ENCODE measurements around the gene SHC4. TPM values are rescaled to one million over a fixed set of nuclear protein-coding genes. Genes with fewer than 3 reads are reported as not detected.

SHC4 gene
- polyA plus RNA-seq, 1 donor (not counting 4 experiments of a cell fraction or from before 2014, with no cell fraction given), result 0.94 TPM

GRCh38 chr15:48866141-48866563, 97.6 kb downstream of the SHC4 start:
- Histone ChIP-seq H3K4me1 (ENCODE audit: control insufficient read depth, extremely low read depth, insufficient read depth, low read length) (peaks cover 15% of the 10 kb centered on the region), H3K9ac (ENCODE audit: control insufficient read depth, extremely low read depth, insufficient read depth, low read length) (no peak overlapping the region), H3K27ac (ENCODE audit: control insufficient read depth, insufficient read depth, low read length) (no peak overlapping the region), H3K9me1 (ENCODE audit: control insufficient read depth, extremely low read depth, insufficient read depth, low read length) (no peaks in the 10 kb centered on the region), H3K4me3 (ENCODE audit: control insufficient read depth in 2 of 3, extremely low read depth in 1 of 3, insufficient read depth in 2 of 3, low read depth in 1 of 3, low read length in 3 of 3) (no peak overlapping the region), H2AFZ (ENCODE audit: control insufficient read depth, low read length) (no peak overlapping the region), H3K9me3 (ENCODE audit: control insufficient read depth, low read depth, low read length) (no peaks in the 10 kb centered on the region), H3K36me3 (ENCODE audit: control insufficient read depth in 2 of 2, extremely low read depth in 1 of 2, insufficient read depth in 2 of 2, low read length in 2 of 2) (no peaks in the 10 kb centered on the region), H3K27me3 (ENCODE audit: control insufficient read depth, extremely low read depth, insufficient read depth, low read length) (no peaks in the 10 kb centered on the region), H3K79me2 (ENCODE audit: control insufficient read depth, insufficient read depth, low read length) (no peaks in the 10 kb centered on the region), H4K20me1 (ENCODE audit: control insufficient read depth, extremely low read depth, insufficient read depth, low read length) (no peaks in the 10 kb centered on the region), H3K4me2 (ENCODE audit: control insufficient read depth, extremely low read depth, insufficient read depth, low read depth, low read length) (no peak overlapping the region)
- dilution Hi-C loops (cut with MboI; ENCODE audit: extremely low pct_ligation_motif_present, low sequenced_read_pairs), result no loop called here
- DNase-seq (ENCODE audit: low read depth, low spot score), result no peak
- TF ChIP-seq EZH2 (IDR thresholded peaks at IDR 0.05; ENCODE audit: low read length), result no peak
- TF ChIP-seq, protein P1, sequence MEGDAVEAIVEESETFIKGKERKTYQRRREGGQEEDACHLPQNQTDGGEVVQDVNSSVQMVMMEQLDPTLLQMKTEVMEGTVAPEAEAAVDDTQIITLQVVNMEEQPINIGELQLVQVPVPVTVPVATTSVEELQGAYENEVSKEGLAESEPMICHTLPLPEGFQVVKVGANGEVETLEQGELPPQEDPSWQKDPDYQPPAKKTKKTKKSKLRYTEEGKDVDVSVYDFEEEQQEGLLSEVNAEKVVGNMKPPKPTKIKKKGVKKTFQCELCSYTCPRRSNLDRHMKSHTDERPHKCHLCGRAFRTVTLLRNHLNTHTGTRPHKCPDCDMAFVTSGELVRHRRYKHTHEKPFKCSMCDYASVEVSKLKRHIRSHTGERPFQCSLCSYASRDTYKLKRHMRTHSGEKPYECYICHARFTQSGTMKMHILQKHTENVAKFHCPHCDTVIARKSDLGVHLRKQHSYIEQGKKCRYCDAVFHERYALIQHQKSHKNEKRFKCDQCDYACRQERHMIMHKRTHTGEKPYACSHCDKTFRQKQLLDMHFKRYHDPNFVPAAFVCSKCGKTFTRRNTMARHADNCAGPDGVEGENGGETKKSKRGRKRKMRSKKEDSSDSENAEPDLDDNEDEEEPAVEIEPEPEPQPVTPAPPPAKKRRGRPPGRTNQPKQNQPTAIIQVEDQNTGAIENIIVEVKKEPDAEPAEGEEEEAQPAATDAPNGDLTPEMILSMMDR (optimal IDR thresholded peaks at IDR 0.05 in 1 of 3, IDR thresholded peaks at IDR 0.05 in 1 of 3, conservative IDR thresholded peaks at IDR 0.05 in 1 of 3; ENCODE audit: extremely low read depth in 1 of 3, insufficient read depth in 2 of 3, low read length in 3 of 3), result no peak
- FAIRE-seq, result no peak

GRCh38 chr15:48865370-48866079, 98.2 kb downstream of the SHC4 start:
- no peak overlapping the region for H3K4me3 ChIP-seq (ENCODE audit: control insufficient read depth in 2 of 3, extremely low read depth in 1 of 3, insufficient read depth in 2 of 3, low read depth in 1 of 3, low read length in 3 of 3)
- H4K20me1 ChIP-seq (ENCODE audit: control insufficient read depth, extremely low read depth, insufficient read depth, low read length), result no peaks in the 10 kb centered on the region
- H3K4me2 ChIP-seq (ENCODE audit: control insufficient read depth, extremely low read depth, insufficient read depth, low read depth, low read length), result no peak overlapping the region
- no peaks in the 10 kb centered on the region for H3K36me3 ChIP-seq (ENCODE audit: control insufficient read depth in 2 of 2, extremely low read depth in 1 of 2, insufficient read depth in 2 of 2, low read length in 2 of 2)
- no peak overlapping the region for H2AFZ ChIP-seq (ENCODE audit: control insufficient read depth, low read length)
- H3K27me3 ChIP-seq (ENCODE audit: control insufficient read depth, extremely low read depth, insufficient read depth, low read length), result no peaks in the 10 kb centered on the region
- TF ChIP-seq EZH2 (IDR thresholded peaks at IDR 0.05; ENCODE audit: low read length), result no peak
- TF ChIP-seq, protein P1 (optimal IDR thresholded peaks at IDR 0.05 in 1 of 3, IDR thresholded peaks at IDR 0.05 in 1 of 3, conservative IDR thresholded peaks at IDR 0.05 in 1 of 3; ENCODE audit: extremely low read depth in 1 of 3, insufficient read depth in 2 of 3, low read length in 3 of 3), result no peak
- H3K9me3 ChIP-seq (ENCODE audit: control insufficient read depth, low read depth, low read length), result no peaks in the 10 kb centered on the region
- H3K4me1 ChIP-seq (ENCODE audit: control insufficient read depth, extremely low read depth, insufficient read depth, low read length), result peaks cover 15% of the 10 kb centered on the region
- dilution Hi-C loops (cut with MboI; ENCODE audit: extremely low pct_ligation_motif_present, low sequenced_read_pairs), result no loop called here
- no peak overlapping the region for H3K9ac ChIP-seq (ENCODE audit: control insufficient read depth, extremely low read depth, insufficient read depth, low read length)
- no peak overlapping the region for H3K27ac ChIP-seq (ENCODE audit: control insufficient read depth, insufficient read depth, low read length)
- no peak for DNase-seq (ENCODE audit: low read depth, low spot score)
- H3K79me2 ChIP-seq (ENCODE audit: control insufficient read depth, insufficient read depth, low read length), result no peaks in the 10 kb centered on the region
- no peak for FAIRE-seq
- H3K9me1 ChIP-seq (ENCODE audit: control insufficient read depth, extremely low read depth, insufficient read depth, low read length), result no peaks in the 10 kb centered on the region
